ENCODE results near the gene MEF2D. TPM values are rescaled to one million over a fixed set of nuclear protein-coding genes. Genes with fewer than 3 reads are reported as not detected.

MEF2D gene
- total and polyA plus RNA-seq, 2 donors (not counting 1 experiment from before 2014, with no cell fraction given), result 65.6 to 128 TPM

DNA sequence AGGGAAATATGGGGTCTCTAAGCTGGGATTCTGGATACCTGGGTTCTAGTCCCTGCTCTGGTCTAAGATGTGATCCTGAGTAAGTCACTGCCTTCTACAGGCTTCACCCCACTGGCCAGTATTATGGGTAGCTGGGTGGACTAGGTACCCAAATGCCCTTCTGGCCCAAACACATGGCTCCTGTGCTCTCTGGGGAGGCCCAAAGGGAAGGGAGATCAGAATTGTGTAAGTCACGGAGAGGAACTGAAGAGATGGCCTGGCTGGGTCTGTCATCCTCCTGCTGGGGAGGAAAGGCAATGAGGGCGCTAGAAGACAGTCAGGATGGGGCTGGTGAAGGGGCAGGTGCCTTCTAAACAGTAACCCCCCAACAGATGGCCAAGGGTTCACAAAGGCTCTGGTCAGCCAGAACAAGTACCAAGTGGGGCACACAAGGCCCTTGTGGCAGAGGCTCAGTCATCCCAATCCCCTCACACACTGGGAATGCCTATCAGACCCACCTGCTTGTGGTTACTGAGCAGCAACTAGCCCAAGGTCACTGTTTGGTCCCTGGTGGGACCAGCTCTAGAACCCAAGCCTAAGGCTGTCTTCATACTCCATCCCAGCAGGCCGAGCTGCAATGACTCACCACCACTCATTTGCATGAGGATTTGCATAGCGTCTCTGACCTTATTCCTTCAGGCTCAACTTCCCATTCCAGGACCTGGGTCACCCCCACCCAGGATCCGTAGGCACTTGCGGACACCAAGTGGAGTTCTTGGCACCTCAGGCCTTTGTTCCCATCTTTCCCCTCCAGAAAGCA lies 9.2 kb downstream of the MEF2D start:
- POLR2A ChIA-PET, result interaction anchor here (0.6 to 11.9 kb wide), 5 partner anchors 10 to 1342 kb away, joined by 6 to 193 read pairs (median 10); partner anchors contain the start of gene MEF2D
- ATAC-seq (ENCODE audit: low read depth) (no peak), DNase-seq (no peak)
- Mint-ChIP-seq H3K27me3 (no peaks in the 10 kb centered on the region), H3K9me3 (ENCODE audit: insufficient read depth) (no peaks in the 10 kb centered on the region), H3K27ac (peak overlapping the region; percentile 92), H3K4me1 (peaks cover 98% of the 10 kb centered on the region), H3K4me3 (peak overlapping the region; percentile 90)
- Histone ChIP-seq H3K4me2 (replicated peaks; ENCODE audit: low read depth, low read length, poor library complexity, severe bottlenecking) (peak overlapping the region; percentile 79), H3K9me3 (ENCODE audit: control extremely low read depth in 1 of 3, control insufficient read depth in 2 of 3, insufficient read depth in 1 of 3, low read length in 2 of 3) (no peaks in the 10 kb centered on the region), H2AFZ (ENCODE audit: insufficient read depth, low read depth, low read length, poor library complexity, severe bottlenecking) (no peak overlapping the region), H3K27ac (ENCODE audit: low read length in 2 of 2) (peak overlapping the region; percentile 75 to 94), H3K4me1 (ENCODE audit: control insufficient read depth in 2 of 2, insufficient read depth in 2 of 2, low read length in 2 of 2) (peaks cover 98 to 100% of the 10 kb centered on the region in 2 donors), H3K79me2 (ENCODE audit: control insufficient read depth, insufficient read depth, low read length) (peaks cover 100% of the 10 kb centered on the region), H3K9ac (ENCODE audit: low read length) (peak overlapping the region; percentile 59), H3K27me3 (replicated peaks in 1 of 4; ENCODE audit: control extremely low read depth in 1 of 4, control insufficient read depth in 3 of 4, insufficient read depth in 4 of 4, low read length in 3 of 4) (no peaks in the 10 kb centered on the region), H4K20me1 (ENCODE audit: control insufficient read depth, insufficient read depth, low read length, poor library complexity, severe bottlenecking) (peaks cover 100% of the 10 kb centered on the region), H3K36me3 (replicated peaks in 1 of 2; ENCODE audit: control extremely low read depth in 1 of 2, control insufficient read depth in 1 of 2, extremely low read depth in 1 of 2, insufficient read depth in 2 of 2, low read length in 1 of 2) (peaks cover 0 to 20% of the 10 kb centered on the region in 2 experiments), H3K4me3 (ENCODE audit: control extremely low read depth in 1 of 5, extremely low read depth in 1 of 5, insufficient read depth in 1 of 5, low read depth in 2 of 5, low read length in 4 of 5) (peak overlapping the region in 4 of 5 experiments; percentile 5 to 53 (median 10))
- no peak for TF ChIP-seq EZH2 (IDR thresholded peaks at IDR 0.05; ENCODE audit: borderline replicate concordance, insufficient read depth, low read depth, low read length, poor library complexity, severe bottlenecking)
- TF ChIP-seq, protein P1, sequence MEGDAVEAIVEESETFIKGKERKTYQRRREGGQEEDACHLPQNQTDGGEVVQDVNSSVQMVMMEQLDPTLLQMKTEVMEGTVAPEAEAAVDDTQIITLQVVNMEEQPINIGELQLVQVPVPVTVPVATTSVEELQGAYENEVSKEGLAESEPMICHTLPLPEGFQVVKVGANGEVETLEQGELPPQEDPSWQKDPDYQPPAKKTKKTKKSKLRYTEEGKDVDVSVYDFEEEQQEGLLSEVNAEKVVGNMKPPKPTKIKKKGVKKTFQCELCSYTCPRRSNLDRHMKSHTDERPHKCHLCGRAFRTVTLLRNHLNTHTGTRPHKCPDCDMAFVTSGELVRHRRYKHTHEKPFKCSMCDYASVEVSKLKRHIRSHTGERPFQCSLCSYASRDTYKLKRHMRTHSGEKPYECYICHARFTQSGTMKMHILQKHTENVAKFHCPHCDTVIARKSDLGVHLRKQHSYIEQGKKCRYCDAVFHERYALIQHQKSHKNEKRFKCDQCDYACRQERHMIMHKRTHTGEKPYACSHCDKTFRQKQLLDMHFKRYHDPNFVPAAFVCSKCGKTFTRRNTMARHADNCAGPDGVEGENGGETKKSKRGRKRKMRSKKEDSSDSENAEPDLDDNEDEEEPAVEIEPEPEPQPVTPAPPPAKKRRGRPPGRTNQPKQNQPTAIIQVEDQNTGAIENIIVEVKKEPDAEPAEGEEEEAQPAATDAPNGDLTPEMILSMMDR (IDR thresholded peaks at IDR 0.05), result no peak
- CTCF ChIA-PET, result interaction anchor here (0.6 to 15.5 kb wide), 10 partner anchors 9 to 117 kb away, joined by 3 to 383 read pairs (median 4); partner anchors contain the start of gene MEF2D
- intact Hi-C loops (cut with micrococcal nuclease), result no loop called here
- WGBS (ENCODE audit: insufficient coverage), result 29% methylated on average over 5 of the region's 6 CpGs
